ENCODE data around the gene MPIG6B. TPM values are rescaled to one million over a fixed set of nuclear protein-coding genes. Genes with fewer than 3 reads are reported as not detected.

MPIG6B gene
- polyA plus RNA-seq, 3 donors, result 0.09 to 0.75 (median 0.68) TPM

- peaks cover 6% of the 10 kb centered on the region for H3K4me1 Mint-ChIP-seq
- DNase-seq, result no peak
- WGBS (ENCODE audit: insufficient coverage), result 94% methylated on average over 4 of the region's 6 CpGs
- no peaks in the 10 kb centered on the region for H3K27me3 ChIP-seq (ENCODE audit: control insufficient read depth in 2 of 2, insufficient read depth in 2 of 2, low read length in 2 of 2)
- H3K9ac ChIP-seq (ENCODE audit: insufficient read depth, low read length, poor library complexity, severe bottlenecking), result no peak overlapping the region
- H3K27ac ChIP-seq (ENCODE audit: low read depth in 1 of 2, low read length in 2 of 2), result no peak overlapping the region
- intact Hi-C loops (cut with micrococcal nuclease), result no loop called here
- no peak overlapping the region for H2AFZ ChIP-seq (ENCODE audit: insufficient read depth, low read depth, low read length, poor library complexity, severe bottlenecking)
- peaks cover under 1 to 2% of the 10 kb centered on the region in 2 donors for H3K36me3 Mint-ChIP-seq
- no peaks in the 10 kb centered on the region for H3K4me1 ChIP-seq (ENCODE audit: control insufficient read depth in 1 of 2, insufficient read depth in 2 of 2, low read length in 2 of 2)
- no peak for TF ChIP-seq CTCF (IDR thresholded peaks at IDR 0.05)
- peaks cover 6 to 15% (median 11%) of the 10 kb centered on the region in 3 donors for H3K27me3 Mint-ChIP-seq (ENCODE audit: low read depth in 3 of 3)
- no peaks in the 10 kb centered on the region for H3K36me3 ChIP-seq (replicated peaks in 1 of 2; ENCODE audit: control insufficient read depth in 1 of 2, insufficient read depth in 2 of 2, low read length in 2 of 2)
- H3K4me3 ChIP-seq (replicated peaks in 1 of 3; ENCODE audit: low read depth in 2 of 3, low read length in 3 of 3), result no peak overlapping the region
- no peak overlapping the region for H3K4me3 Mint-ChIP-seq
- H3K27ac Mint-ChIP-seq, result peak overlapping the region in 2 of 7 donors; percentile 38 to 58
- no peaks in the 10 kb centered on the region for H3K9me3 Mint-ChIP-seq
- no peak overlapping the region for H3K4me2 ChIP-seq (replicated peaks; ENCODE audit: extremely low read depth, low read length, poor library complexity, severe bottlenecking)
- no peaks in the 10 kb centered on the region for H4K20me1 ChIP-seq (ENCODE audit: insufficient read depth, low read length)
- H3K79me2 ChIP-seq (ENCODE audit: insufficient read depth, low read length), result no peaks in the 10 kb centered on the region
- no peaks in the 10 kb centered on the region for H3K9me3 ChIP-seq (replicated peaks in 1 of 2; ENCODE audit: control insufficient read depth in 1 of 2, insufficient read depth in 1 of 2, low read length in 2 of 2)
These were observed 4.2 kb upstream of the MPIG6B start for GRCh38 chr6:31719001-31719400.

DNA sequence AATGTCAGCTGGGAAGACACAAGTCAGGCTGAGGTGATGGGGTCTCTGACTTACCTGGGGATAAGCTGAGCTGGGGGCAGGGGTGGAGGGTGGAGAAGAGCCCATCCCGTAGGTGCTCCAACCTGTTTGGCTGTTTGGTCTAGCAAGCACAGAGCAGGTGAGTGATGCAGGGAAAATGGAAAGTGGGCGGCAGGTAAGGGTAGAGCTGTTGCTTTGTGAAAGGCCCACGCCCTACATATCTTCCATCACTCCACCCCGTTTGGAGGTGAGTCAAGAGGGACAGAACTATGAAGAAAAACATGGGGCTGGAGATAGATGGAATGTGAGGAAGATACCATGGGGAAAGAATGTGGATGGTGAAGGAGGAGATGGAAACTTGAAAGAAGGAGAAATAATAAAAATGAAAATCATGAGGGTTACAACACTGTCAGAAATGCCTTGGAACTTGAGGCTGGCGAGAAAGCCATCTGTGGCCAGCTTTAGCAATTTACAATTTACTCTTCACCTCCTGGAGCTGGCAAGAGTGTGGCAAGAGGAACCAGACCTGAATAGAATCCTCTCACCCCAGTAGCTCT lies 2.9 kb upstream of the MPIG6B start:
- H3K4me1 Mint-ChIP-seq, result peaks cover 12% of the 10 kb centered on the region
- no peaks in the 10 kb centered on the region for H4K20me1 ChIP-seq (ENCODE audit: insufficient read depth, low read length)
- no peak overlapping the region for H3K9ac ChIP-seq (ENCODE audit: insufficient read depth, low read length, poor library complexity, severe bottlenecking)
- H3K4me3 Mint-ChIP-seq, result no peak overlapping the region
- no peaks in the 10 kb centered on the region for H3K9me3 Mint-ChIP-seq
- WGBS (ENCODE audit: insufficient coverage), result 95% methylated on average over 5 of the region's 5 CpGs
- H3K27me3 Mint-ChIP-seq (ENCODE audit: low read depth in 3 of 3), result peaks cover 8 to 18% (median 13%) of the 10 kb centered on the region in 3 donors
- peaks cover 10 to 12% of the 10 kb centered on the region in 2 donors for H3K36me3 Mint-ChIP-seq
- H3K9me3 ChIP-seq (replicated peaks in 1 of 2; ENCODE audit: control insufficient read depth in 1 of 2, insufficient read depth in 1 of 2, low read length in 2 of 2), result no peaks in the 10 kb centered on the region
- no peak overlapping the region for H2AFZ ChIP-seq (ENCODE audit: insufficient read depth, low read depth, low read length, poor library complexity, severe bottlenecking)
- DNase-seq, result no peak
- no peak for TF ChIP-seq CTCF (IDR thresholded peaks at IDR 0.05)
- no peaks in the 10 kb centered on the region for H3K27me3 ChIP-seq (ENCODE audit: control insufficient read depth in 2 of 2, insufficient read depth in 2 of 2, low read length in 2 of 2)
- intact Hi-C loops (cut with micrococcal nuclease), result loop anchor here in 1 of 2 donors (10.0 kb wide), 1 partner anchor 115 kb away; no protein-coding TSS in a partner anchor
- H3K4me2 ChIP-seq (replicated peaks; ENCODE audit: extremely low read depth, low read length, poor library complexity, severe bottlenecking), result no peak overlapping the region
- H3K79me2 ChIP-seq (ENCODE audit: insufficient read depth, low read length), result no peaks in the 10 kb centered on the region
- no peak overlapping the region for H3K27ac Mint-ChIP-seq
- H3K4me1 ChIP-seq (ENCODE audit: control insufficient read depth in 1 of 2, insufficient read depth in 2 of 2, low read length in 2 of 2), result peaks cover 0 to under 1% of the 10 kb centered on the region in 2 donors
- no peaks in the 10 kb centered on the region for H3K36me3 ChIP-seq (replicated peaks in 1 of 2; ENCODE audit: control insufficient read depth in 1 of 2, insufficient read depth in 2 of 2, low read length in 2 of 2)
- no peak overlapping the region for H3K4me3 ChIP-seq (replicated peaks in 1 of 3; ENCODE audit: low read depth in 2 of 3, low read length in 3 of 3)
- H3K27ac ChIP-seq (ENCODE audit: low read depth in 1 of 2, low read length in 2 of 2), result no peak overlapping the region
